Psoas muscle (tissue), 8 donors: ENCODE measurements around the gene XDH. TPM values are rescaled to one million over a fixed set of nuclear protein-coding genes. Genes with fewer than 3 reads are reported as not detected.

Experiments
- ATAC-seq, 4 donors: fragments of 200-7000 bp; cut with Tn5 transposase; one replicate each; pipeline ENCODE4 v1.9.1; 2020; ENCODE audit warnings: moderate library complexity in 3 of 4, mild to moderate bottlenecking in 2 of 4
- DNase-seq, 2 donors: peaks; one replicate each; pipeline ENCODE4 v3.0.0-alpha.2; 2020
- H3K27ac ChIP-seq: fragments of 200-600 bp; one replicate; pipeline ENCODE4 v1.8.0; 2022
- H3K27me3 ChIP-seq, 3 donors: fragments of 200-600 bp in 1 of 3; one replicate each; pipeline versions ENCODE4 v1.6.1 to v1.8.0; 2013 to 2022; ENCODE audit warnings: low read length in 2 of 3, mild to moderate bottlenecking in 2 of 3, moderate library complexity in 1 of 3; ENCODE audit not compliant: insufficient read depth in 3 of 3
- H3K36me3 ChIP-seq, 2 donors: fragments of 200-600 bp in 1 of 2; one replicate each; pipeline versions ENCODE4 v1.6.1 to v1.8.0; 2013 to 2022; ENCODE audit warnings: low read depth in 1 of 2, mild to moderate bottlenecking in 1 of 2, moderate library complexity in 1 of 2; ENCODE audit not compliant: insufficient read depth in 1 of 2
- H3K4me1 ChIP-seq: fragments of 200-600 bp; one replicate; pipeline ENCODE4 v1.8.0; 2022
- H3K4me3 ChIP-seq: fragments of 200-600 bp; one replicate; pipeline ENCODE4 v1.8.0; 2022; ENCODE audit warnings: mild to moderate bottlenecking
- H3K9me3 ChIP-seq: fragments of 200-600 bp; one replicate; pipeline ENCODE4 v1.8.0; 2022
- WGBS, 3 donors: extraction: QIAGEN DNeasy Blood & Tissue Kit; methylation state at CpG; one replicate each; pipeline versions ENCODE4 v1.1.6 to v1.1.7; 2013; 5-methylcytosine and 5-hydroxymethylcytosine counted together
- intact Hi-C, 2 donors: fragments of 100-400 bp; cut with DNase I; formaldehyde crosslinking; loops; one replicate each; pipeline versions ENCODE4 v1.11.0 to v1.14.2; 2022
- polyA plus RNA-seq, 3 donors: library from polyadenylated mRNA; stranded (reverse); fragments of 200-250 nt; gene quantifications; one replicate each; pipeline ENCODE4 v1.2.3, GENCODE V29; 2013
- total RNA-seq, 4 donors: library from RNA; stranded (reverse); fragmentation: NEBNext Ultra II Directional in 2 of 4; extraction: Animal tissue kit (Norgen Biotek cat#: 25700) in 2 of 4; gene quantifications; one replicate each; pipeline versions ENCODE4 v1.2.1 to v1.2.4, GENCODE V29; 2021 to 2023
- TF ChIP-seq, protein P1 (sequence below): fragments of 200-600 bp; IDR thresholded peaks from one replicate; pipeline ENCODE4 v1.8.0; 2022; ENCODE audit warnings: antibody characterized with exemption
- donor health status: healthy with polysubstance abuse.
- donor health status: DM: no; HTN: no; CAD: no; lungs with moderate emphysema.
- donor health status: Bipolar disorder and iron deficiency.
- donor health status: healthy.
- donor health status: DM: yes; HTN: yes; CAD: no.
- donor health status: DM: no; HTN: no; CAD: no.
- donor health status: DM: no; HTN: no; CAD: no.
- donor health status: DM: yes; HTN: yes; CAD: no.

The XDH gene
- total and polyA plus RNA-seq, 7 donors: 0.03 to 1.5 (median 0.09) TPM; not detected in 1

DNA sequence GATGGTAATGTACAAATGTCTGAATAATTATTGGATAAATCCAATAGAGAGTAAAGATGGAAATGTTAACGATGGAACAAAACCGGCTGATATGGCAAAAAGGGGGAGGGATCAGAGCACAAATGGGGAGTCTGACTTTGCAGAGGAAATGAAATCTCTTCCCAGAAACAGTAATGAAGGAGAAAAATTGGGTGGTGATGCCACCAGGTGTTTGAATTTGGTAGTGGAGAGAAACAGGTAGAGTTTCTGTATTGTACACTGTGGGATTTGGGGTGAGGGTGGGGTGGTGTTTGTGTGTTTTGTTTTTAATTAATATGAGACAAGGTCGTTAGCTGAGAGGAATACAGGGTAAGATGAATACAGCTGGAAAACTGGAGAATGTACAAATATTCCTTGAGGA, 20.4 kb upstream of the XDH start:
- intact Hi-C loops: loop anchor here in 1 of 2 donors (5.0 kb wide), 1 partner anchor 718 kb away; no protein-coding TSS in a partner anchor
- no peak for DNase-seq
- Histone ChIP-seq H3K36me3 (no peaks in the 10 kb centered on the region), H3K4me3 (no peak overlapping the region), H3K27me3 (no peaks in the 10 kb centered on the region), H3K27ac (no peak overlapping the region), H3K4me1 (no peaks in the 10 kb centered on the region), H3K9me3 (no peaks in the 10 kb centered on the region)
- TF ChIP-seq, protein P1, sequence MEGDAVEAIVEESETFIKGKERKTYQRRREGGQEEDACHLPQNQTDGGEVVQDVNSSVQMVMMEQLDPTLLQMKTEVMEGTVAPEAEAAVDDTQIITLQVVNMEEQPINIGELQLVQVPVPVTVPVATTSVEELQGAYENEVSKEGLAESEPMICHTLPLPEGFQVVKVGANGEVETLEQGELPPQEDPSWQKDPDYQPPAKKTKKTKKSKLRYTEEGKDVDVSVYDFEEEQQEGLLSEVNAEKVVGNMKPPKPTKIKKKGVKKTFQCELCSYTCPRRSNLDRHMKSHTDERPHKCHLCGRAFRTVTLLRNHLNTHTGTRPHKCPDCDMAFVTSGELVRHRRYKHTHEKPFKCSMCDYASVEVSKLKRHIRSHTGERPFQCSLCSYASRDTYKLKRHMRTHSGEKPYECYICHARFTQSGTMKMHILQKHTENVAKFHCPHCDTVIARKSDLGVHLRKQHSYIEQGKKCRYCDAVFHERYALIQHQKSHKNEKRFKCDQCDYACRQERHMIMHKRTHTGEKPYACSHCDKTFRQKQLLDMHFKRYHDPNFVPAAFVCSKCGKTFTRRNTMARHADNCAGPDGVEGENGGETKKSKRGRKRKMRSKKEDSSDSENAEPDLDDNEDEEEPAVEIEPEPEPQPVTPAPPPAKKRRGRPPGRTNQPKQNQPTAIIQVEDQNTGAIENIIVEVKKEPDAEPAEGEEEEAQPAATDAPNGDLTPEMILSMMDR: peak; percentile 43
- 52 to 59% (median 57%) methylated on average over 3 of the region's 3 CpGs for WGBS, 3 donors
- peak in 2 of 4 donors; percentile 44 to 55 for ATAC-seq

- TF ChIP-seq, protein P1: no peak
- Histone ChIP-seq H3K9me3 (no peaks in the 10 kb centered on the region), H3K27ac (no peak overlapping the region), H3K4me3 (no peak overlapping the region), H3K36me3 (no peaks in the 10 kb centered on the region), H3K27me3 (no peaks in the 10 kb centered on the region), H3K4me1 (no peaks in the 10 kb centered on the region)
- ATAC-seq (no peak), DNase-seq (no peak)
- intact Hi-C loops: loop anchor here in 1 of 2 donors (5.0 kb wide), 1 partner anchor 716 kb away; no protein-coding TSS in a partner anchor
- WGBS, 3 donors: 85 to 93% (median 89%) methylated on average over 3 of the region's 3 CpGs
Observed at GRCh38 chr2:31433541-31433940, 19.0 kb upstream of the XDH start.

DNA sequence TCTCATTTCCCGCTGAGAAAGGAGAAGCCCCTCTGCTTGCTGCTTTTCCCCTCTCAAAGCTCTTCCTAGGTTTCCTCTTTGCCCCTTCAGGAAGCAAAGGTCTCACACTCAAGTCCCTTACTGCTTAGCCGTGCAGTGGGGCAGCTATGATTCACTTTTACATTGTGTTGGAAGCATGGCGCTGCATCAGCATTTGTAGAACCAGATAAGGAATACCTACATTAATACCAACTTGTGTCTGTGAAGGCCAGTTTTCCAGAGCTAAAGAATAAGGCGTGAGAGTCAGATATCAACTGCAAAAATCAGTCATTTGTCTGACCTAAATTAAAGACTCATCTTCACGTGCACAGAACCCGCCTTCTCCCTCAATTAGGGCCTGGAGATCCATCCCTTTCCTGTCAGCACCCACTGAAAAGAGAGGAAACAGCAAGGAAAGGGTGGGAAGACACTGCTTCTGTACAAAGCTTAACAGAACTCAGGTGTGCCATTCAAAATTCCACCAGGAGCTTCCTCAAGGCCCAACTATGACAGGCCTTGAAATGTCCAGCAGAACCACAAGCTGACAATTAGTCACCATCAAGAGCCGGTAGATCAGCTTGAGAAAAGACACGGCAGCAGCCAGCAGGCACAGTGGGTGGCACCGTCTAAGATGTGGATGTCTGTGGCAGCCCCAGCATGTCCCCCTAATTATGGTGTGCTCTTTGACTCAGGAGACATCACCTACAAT, 16.1 kb upstream of the XDH start:
- ATAC-seq: no peak
- 86 to 92% (median 88%) methylated on average over 9 of the region's 9 CpGs for WGBS, 3 donors
- intact Hi-C loops: loop anchor here in 1 of 2 donors (5.0 kb wide), 1 partner anchor 713 kb away; no protein-coding TSS in a partner anchor
- no peak overlapping the region for H3K4me3 ChIP-seq
- H3K36me3 ChIP-seq: no peaks in the 10 kb centered on the region
- H3K9me3 ChIP-seq: no peaks in the 10 kb centered on the region
- DNase-seq: no peak
- H3K27me3 ChIP-seq: no peaks in the 10 kb centered on the region
- no peaks in the 10 kb centered on the region for H3K4me1 ChIP-seq
- H3K27ac ChIP-seq: no peak overlapping the region
- TF ChIP-seq, protein P1: no peak

DNA sequence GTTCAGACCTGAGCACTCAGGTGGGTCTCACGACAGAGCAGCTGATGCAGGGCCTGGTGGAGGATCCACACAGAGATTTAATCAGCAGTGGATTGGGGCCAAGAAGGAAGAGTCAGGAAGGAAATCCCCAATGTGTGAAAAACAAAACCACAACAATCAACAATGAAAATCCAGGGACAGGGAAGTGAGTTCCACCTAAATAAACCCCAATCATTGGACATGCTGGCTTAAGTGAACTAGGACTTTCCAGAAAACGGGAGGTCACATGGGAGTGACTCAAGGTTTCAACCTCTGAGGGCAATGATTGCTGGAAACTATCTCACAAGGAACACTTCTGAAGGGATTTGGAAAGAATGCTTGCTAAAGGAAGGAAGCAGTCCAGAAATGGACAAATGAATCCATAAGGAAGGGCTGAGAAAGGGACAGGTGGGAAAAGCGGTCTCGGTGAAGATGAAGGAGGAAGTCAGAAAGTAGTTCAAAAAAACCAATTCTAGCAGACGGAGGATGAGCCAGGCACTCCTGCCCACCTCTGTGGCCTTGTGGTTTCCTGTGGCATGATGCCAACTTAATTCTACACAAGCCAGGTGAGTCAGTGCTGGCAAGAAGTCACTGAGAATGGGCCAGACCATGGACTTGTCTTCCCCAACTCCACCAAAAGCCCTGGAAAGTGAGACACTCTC, 15.4 kb upstream of the XDH start:
- WGBS, 3 donors: 61 to 74% (median 69%) methylated on average over 5 of the region's 5 CpGs
- Histone ChIP-seq H3K27ac (no peak overlapping the region), H3K9me3 (no peaks in the 10 kb centered on the region), H3K4me3 (no peak overlapping the region), H3K36me3 (no peaks in the 10 kb centered on the region), H3K4me1 (no peaks in the 10 kb centered on the region), H3K27me3 (no peaks in the 10 kb centered on the region)
- TF ChIP-seq, protein P1: no peak
- intact Hi-C loops: loop anchor here in 1 of 2 donors (5.0 kb wide), 1 partner anchor 713 kb away; no protein-coding TSS in a partner anchor
- DNase-seq (no peak), ATAC-seq (no peak)
